Smooth muscle cell (in vitro differentiated cells): ENCODE data around the gene NCCRP1. TPM values are rescaled to one million over a fixed set of nuclear protein-coding genes. Genes with fewer than 3 reads are reported as not detected.

Experiments used
- DNase-seq: peaks from one replicate; lab custom pipeline; 2025; ENCODE audit not compliant: unreplicated experiment; lab: John Stamatoyannopoulos, UW
- H2AFZ ChIP-seq: fragments of 200-600 bp; sonication (generic); 2 replicates; pipeline ENCODE4 v1.6.0; 2016; ENCODE audit warnings: antibody characterized with exemption, low read depth, mild to moderate bottlenecking
- H3F3A ChIP-seq: fragments of 200-600 bp; sonication (generic); 2 replicates; pipeline ENCODE4 v1.6.0; 2017; ENCODE audit warnings: antibody characterized with exemption, low read depth
- H3K27ac ChIP-seq: fragments of 200-600 bp; sonication (generic); 2 replicates; pipeline ENCODE4 v1.5.1; 2016; ENCODE audit warnings: low read depth, mild to moderate bottlenecking
- H3K27me3 ChIP-seq: fragments of 200-600 bp; sonication (generic); 2 replicates; pipeline ENCODE4 v1.6.1; 2016; ENCODE audit warnings: low read depth, mild to moderate bottlenecking
- H3K36me3 ChIP-seq: fragments of 200-600 bp; sonication (generic); 2 replicates; pipeline ENCODE4 v1.5.1; 2016; ENCODE audit warnings: low read depth
- H3K4me1 ChIP-seq: fragments of 200-600 bp; sonication (generic); 2 replicates; pipeline ENCODE4 v1.5.1; 2016; ENCODE audit warnings: low read depth
- H3K4me2 ChIP-seq: fragments of 200-600 bp; sonication (generic); 2 replicates; pipeline ENCODE4 v1.6.0; 2016; ENCODE audit warnings: mild to moderate bottlenecking
- H3K4me3 ChIP-seq: fragments of 200-600 bp; sonication (generic); 2 replicates; pipeline ENCODE4 v1.5.1; 2016; ENCODE audit warnings: mild to moderate bottlenecking
- H3K79me2 ChIP-seq: fragments of 200-600 bp; sonication (generic); 2 replicates; pipeline ENCODE4 v1.6.0; 2016; ENCODE audit warnings: low read depth, mild to moderate bottlenecking
- H3K9ac ChIP-seq: fragments of 200-600 bp; sonication (generic); 2 replicates; pipeline ENCODE4 v1.6.0; 2016; ENCODE audit warnings: low read depth
- H3K9me3 ChIP-seq: fragments of 200-600 bp; sonication (generic); replicated peaks from 2 replicates; pipeline ENCODE4 v1.5.1; 2016; ENCODE audit warnings: low read depth
- H4K20me1 ChIP-seq: fragments of 200-600 bp; sonication (generic); 2 replicates; pipeline ENCODE4 v1.6.0; 2016; ENCODE audit warnings: low read depth
- CTCF ChIP-seq: fragments of 200-600 bp; sonication (generic); IDR thresholded peaks from 2 replicates; pipeline ENCODE4 v1.5.1; 2017; ENCODE audit warnings: borderline replicate concordance, mild to moderate bottlenecking, antibody characterized with exemption; ENCODE audit not compliant: insufficient read depth, poor library complexity, severe bottlenecking
- WGBS: methylation state at CpG from one replicate; pipeline ENCODE4 v1.1.7; 2016; ENCODE audit warnings: low lambda C conversion rate; 5-methylcytosine and 5-hydroxymethylcytosine counted together
- polyA plus RNA-seq: library from polyadenylated mRNA; unstranded; fragments of >200 nt; fragmentation: Nextera tagmentation; extraction: Ambion mirVana; gene quantifications from 2 replicates; pipeline ENCODE4 v1.2.1, GENCODE V29; 2016
- total RNA-seq: library from RNA; depleted of rRNA; stranded (reverse); fragments of >200 nt; gene quantifications from 2 replicates; pipeline ENCODE4 v1.2.3, GENCODE V29; 2014

Gene NCCRP1
- total and polyA plus RNA-seq, 2 experiments from 2014 or later = 1.5 to 4.0 TPM

GRCh38 chr19:39172700-39173501, 23.9 kb upstream of the NCCRP1 start:
- peaks cover 31% of the 10 kb centered on the region for H4K20me1 ChIP-seq
- no peak overlapping the region for H3K4me2 ChIP-seq
- H3K9me3 ChIP-seq = no peaks in the 10 kb centered on the region
- 96% methylated on average over 35 of the region's 45 CpGs for WGBS
- no peak overlapping the region for H3K4me3 ChIP-seq
- no peak overlapping the region for H2AFZ ChIP-seq
- no peaks in the 10 kb centered on the region for H3K4me1 ChIP-seq
- no peak for DNase-seq
- TF ChIP-seq CTCF = no peak
- H3K9ac ChIP-seq = no peak overlapping the region
- no peaks in the 10 kb centered on the region for H3K36me3 ChIP-seq
- H3K27me3 ChIP-seq = no peaks in the 10 kb centered on the region
- H3K27ac ChIP-seq = no peak overlapping the region
- no peaks in the 10 kb centered on the region for H3K79me2 ChIP-seq
- no peaks in the 10 kb centered on the region for H3F3A ChIP-seq

DNA sequence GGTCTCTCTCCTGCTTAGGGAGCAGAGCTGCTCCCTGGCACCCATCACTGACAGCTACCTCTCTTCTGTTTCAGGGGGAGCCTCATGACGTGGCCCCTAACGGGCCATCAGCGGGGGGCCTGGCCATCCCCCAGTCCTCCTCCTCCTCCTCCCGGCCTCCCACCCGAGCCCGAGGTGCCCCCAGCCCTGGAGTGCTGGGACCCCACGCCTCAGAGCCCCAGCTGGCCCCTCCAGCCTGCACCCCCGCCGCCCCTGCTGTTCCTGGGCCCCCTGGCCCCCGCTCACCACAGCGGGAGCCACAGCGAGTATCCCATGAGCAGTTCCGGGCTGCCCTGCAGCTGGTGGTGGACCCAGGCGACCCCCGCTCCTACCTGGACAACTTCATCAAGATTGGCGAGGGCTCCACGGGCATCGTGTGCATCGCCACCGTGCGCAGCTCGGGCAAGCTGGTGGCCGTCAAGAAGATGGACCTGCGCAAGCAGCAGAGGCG, 23.2 kb upstream of the NCCRP1 start:
- peaks cover 25% of the 10 kb centered on the region for H4K20me1 ChIP-seq
- no peaks in the 10 kb centered on the region for H3K9me3 ChIP-seq
- H3K79me2 ChIP-seq = no peaks in the 10 kb centered on the region
- H3K4me2 ChIP-seq = no peak overlapping the region
- WGBS = 96% methylated on average over 19 of the region's 25 CpGs
- H3K4me3 ChIP-seq = no peak overlapping the region
- H3K27ac ChIP-seq = no peak overlapping the region
- no peak for TF ChIP-seq CTCF
- DNase-seq = no peak
- no peak overlapping the region for H2AFZ ChIP-seq
- H3K36me3 ChIP-seq = no peaks in the 10 kb centered on the region
- H3K27me3 ChIP-seq = no peaks in the 10 kb centered on the region
- no peaks in the 10 kb centered on the region for H3F3A ChIP-seq
- H3K9ac ChIP-seq = no peak overlapping the region
- no peaks in the 10 kb centered on the region for H3K4me1 ChIP-seq

DNA sequence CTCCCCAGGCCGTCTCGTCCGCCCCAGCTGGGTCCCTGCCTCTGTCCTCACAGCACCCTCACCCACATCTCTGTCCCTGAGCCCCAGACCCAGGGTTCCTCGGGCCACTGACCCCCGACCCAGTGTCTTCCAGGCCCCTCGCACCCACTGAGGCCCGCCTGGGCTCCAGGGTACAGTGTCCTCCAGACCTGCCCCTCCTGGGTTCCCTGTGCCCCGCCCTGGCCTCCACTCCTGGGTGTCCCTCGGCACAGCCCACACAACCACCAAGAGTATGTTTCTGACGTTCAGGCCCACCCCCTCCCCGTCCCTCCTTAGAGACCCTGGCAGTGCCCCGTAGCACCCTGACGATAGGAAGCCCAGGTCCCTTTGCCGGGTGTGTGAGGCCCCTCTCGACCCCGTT, 22.6 kb upstream of the NCCRP1 start:
- DNase-seq = no peak
- Histone ChIP-seq H2AFZ (no peak overlapping the region), H3K27me3 (no peaks in the 10 kb centered on the region), H3K9me3 (no peaks in the 10 kb centered on the region), H3K9ac (no peak overlapping the region), H4K20me1 (peaks cover 19% of the 10 kb centered on the region), H3K4me3 (no peak overlapping the region), H3F3A (no peaks in the 10 kb centered on the region), H3K27ac (no peak overlapping the region), H3K36me3 (no peaks in the 10 kb centered on the region), H3K4me2 (no peak overlapping the region), H3K4me1 (no peaks in the 10 kb centered on the region), H3K79me2 (no peaks in the 10 kb centered on the region)
- no peak for TF ChIP-seq CTCF
- 97% methylated on average over 11 of the region's 16 CpGs for WGBS
